Right renal cortex interstitium (tissue), 3 donors: Measurements from ENCODE around the gene CPNE1. TPM values are rescaled to one million over a fixed set of nuclear protein-coding genes. Genes with fewer than 3 reads are reported as not detected.

Experiments
- DNase-seq, 3 donors: peaks; one replicate each; pipeline ENCODE4 v3.0.0-alpha.2; 2013; ENCODE audit warnings: low read depth in 3 of 3, low spot score in 2 of 3
- polyA plus RNA-seq, 3 donors: library from polyadenylated mRNA; unstranded; fragments of 120-200 nt; gene quantifications; one replicate each; pipeline ENCODE4 v1.2.1, GENCODE V29; 2013; ENCODE audit not compliant: insufficient read length in 3 of 3

CPNE1 gene
- polyA plus RNA-seq, 3 donors = 176 to 179 (median 178) TPM

GRCh38 chr20:35600993-35601973, 63.4 kb downstream of the CPNE1 start:
- DNase-seq = no peak

GRCh38 chr20:35600176-35600992, 64.3 kb downstream of the CPNE1 start:
- DNase-seq = no peak

- no peak for DNase-seq
Measured at GRCh38 chr20:35599776-35600120, 65.0 kb downstream of the CPNE1 start.

DNA sequence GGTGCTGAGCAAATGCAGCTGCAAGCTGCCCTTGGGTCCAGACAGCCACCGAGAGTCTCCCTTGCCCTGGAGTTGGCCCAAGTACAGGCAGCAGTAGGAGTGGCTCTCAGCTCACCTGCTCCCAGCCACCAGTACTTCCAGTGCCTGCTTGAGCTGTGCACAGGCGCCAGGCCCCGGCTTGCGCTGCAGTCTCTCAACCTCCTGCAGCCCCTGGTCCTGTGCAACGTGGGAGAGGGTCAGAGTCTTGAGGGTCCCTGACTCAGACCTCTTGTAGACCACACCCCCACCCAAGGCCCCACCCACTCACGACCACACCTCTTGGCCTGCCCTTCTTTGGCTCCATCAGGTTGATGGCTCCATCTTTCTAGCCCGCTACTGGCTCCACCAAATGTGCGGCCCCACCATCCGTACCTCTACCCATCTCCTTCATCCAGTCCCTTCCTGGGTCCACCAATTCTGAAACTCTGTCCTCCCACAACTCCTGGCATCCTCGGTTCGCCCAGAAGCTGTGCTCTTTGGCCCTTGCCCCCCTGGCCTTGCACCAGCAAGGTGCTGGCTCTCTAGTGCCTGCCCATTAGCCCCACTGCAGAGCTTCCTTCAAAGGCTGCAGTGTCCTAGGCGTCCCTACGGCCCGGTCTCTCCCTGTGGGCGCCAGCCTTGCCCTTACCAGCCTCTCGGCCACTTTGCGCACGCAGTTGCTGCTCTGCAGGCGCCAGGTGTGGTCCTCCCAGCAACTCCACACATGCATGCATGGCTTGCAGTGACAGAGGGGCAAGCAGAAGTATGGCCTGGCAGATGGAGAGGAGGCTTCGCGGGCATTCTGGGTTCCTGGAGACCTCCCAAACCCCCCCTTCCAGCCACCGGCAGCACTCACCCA, 65.6 kb downstream of the CPNE1 start:
- no peak for DNase-seq

DNA sequence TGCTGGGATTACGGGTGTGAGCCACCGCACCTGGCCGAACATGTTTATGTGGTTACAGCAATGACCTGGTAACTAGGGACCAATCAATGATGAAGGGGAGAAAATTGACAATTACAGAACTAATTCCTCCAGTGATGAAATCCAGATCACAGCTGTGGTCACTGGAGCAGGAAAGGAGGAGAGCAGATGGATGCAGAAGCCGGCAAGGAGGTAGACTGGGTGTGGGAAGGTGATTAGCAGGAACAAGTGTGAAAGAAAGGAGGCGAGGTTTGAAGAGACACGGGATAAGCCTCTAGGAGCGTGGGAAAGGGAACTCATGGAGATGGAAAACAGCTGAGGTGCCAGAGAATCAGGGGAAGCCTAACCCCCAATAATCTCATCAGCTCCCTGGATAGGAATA, 66.2 kb downstream of the CPNE1 start:
- DNase-seq = no peak

DNA sequence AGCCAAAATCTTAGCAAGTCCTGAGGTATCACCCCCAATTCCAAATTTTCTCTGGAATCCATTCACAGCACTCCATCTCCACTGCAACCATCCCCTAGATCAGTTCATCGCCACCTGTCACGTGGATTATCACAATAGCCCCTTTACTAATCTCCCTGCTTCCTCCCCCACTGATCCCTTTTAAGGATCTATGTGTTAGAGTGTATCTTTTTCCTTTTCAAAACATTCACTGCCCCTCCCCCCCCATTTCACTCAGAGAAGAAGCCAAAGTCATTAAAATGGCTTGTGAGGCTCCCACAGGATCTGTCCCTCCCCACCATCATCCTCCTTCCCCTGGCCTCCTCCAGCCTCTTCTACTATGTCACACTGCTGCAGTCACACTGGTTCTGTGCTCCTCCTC, 67.5 kb downstream of the CPNE1 start:
- no peak for DNase-seq

GRCh38 chr20:35595901-35596300, 68.8 kb downstream of the CPNE1 start:
- no peak for DNase-seq

GRCh38 chr20:35595456-35595855, 69.2 kb downstream of the CPNE1 start:
- no peak for DNase-seq

- DNase-seq = no peak
Measured at GRCh38 chr20:35592339-35592974, 72.2 kb downstream of the CPNE1 start.

- no peak for DNase-seq
Measured at GRCh38 chr20:35588397-35588796, 76.3 kb downstream of the CPNE1 start.

- no peak for DNase-seq
Measured at GRCh38 chr20:35587436-35587835, 77.3 kb downstream of the CPNE1 start.

- DNase-seq = no peak
Measured at GRCh38 chr20:35586751-35587425, 77.8 kb downstream of the CPNE1 start.

- no peak for DNase-seq
Measured at GRCh38 chr20:35583636-35584560, 80.8 kb downstream of the CPNE1 start.

GRCh38 chr20:35582741-35583404, 81.8 kb downstream of the CPNE1 start:
- no peak for DNase-seq

- DNase-seq = no peak
Measured at GRCh38 chr20:35582131-35582530, 82.6 kb downstream of the CPNE1 start.

GRCh38 chr20:35579196-35579595, 85.5 kb downstream of the CPNE1 start:
- DNase-seq = no peak

DNA sequence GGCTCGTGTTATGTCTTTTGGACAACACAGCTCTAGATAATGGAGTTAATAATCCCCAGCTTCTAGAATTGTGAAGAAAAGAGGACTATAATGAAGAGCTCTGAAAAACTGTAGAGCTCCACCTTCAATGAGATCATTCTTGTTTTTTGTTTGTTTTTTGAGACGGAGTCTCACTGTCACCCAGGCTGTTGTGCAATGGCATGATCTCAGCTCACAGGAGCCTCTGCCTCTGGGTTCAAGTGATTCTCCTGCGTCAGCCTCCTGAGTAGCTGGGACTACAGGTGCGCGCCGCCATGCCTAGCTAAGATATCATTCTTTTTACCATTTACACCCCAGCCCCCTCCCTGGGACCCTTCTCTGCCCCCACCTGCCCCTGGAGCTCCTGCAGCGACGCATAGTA, 86.2 kb downstream of the CPNE1 start:
- no peak for DNase-seq

DNA sequence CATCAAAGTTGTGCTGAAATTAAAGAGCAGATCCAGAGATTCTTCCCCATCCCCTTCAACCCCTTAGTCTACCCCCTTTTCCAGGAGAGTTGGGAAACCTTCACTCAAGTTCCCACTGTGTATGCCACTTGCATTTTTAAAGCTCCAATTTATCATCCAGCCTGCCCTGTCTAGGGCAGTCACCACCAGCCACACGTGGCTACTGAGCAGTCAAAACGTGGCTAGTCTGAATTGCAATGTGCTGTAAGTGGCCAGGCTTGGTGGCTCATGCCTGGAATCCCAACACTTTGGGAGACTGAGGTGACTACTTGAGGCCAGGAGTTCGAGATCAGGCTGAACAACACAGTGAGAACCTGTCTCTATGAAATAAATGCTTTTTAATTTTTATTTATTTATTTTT, 87.9 kb downstream of the CPNE1 start:
- no peak for DNase-seq
